Fibroblast of peridontal ligament (primary cell): ENCODE results near the gene CMYA5.

Experiments used
- DNase-seq: peaks from one replicate; pipeline ENCODE4 v3.0.0-alpha.2; 2010; ENCODE audit errors: extremely low read depth

CMYA5 gene

DNA sequence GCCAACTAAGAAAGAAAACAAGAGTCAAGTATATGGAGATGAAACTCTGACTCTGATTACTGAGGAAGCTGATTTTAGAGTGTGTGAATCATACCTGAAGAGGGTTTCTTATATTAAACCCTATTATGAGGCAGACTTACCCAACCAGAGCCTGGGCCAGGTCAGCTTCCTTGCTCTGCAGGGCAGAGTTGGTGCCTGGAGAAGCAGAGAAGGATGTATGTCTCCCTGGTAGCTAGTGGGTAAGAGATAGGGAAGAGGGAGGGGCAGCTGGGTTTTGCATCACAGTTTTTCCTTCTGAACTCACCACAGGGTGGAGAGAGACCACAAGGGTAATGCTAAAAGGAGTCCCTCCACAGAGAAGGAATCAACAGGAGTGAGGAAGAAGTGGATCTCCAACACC, 104.1 kb downstream of the CMYA5 start:
- no peak for DNase-seq

DNA sequence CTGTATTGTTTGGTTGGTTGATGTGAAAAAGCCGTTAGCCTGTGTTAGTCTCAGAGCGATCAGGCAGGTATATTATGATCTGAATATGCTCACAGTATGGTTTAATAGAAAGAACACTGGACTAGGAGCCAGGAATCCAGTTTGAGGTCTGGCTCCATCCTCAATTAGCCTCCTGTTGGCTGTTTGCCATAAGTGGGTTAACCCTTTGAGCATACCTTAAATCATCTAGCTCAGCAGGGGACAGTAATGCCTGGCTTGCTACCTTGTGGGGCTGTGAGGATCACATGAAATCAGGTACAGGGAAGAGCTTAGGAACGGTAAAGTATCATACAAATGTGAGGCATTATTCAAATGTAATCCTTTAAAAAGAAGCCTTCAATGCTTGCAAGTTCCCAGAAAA, 104.7 kb downstream of the CMYA5 start:
- no peak for DNase-seq

DNA sequence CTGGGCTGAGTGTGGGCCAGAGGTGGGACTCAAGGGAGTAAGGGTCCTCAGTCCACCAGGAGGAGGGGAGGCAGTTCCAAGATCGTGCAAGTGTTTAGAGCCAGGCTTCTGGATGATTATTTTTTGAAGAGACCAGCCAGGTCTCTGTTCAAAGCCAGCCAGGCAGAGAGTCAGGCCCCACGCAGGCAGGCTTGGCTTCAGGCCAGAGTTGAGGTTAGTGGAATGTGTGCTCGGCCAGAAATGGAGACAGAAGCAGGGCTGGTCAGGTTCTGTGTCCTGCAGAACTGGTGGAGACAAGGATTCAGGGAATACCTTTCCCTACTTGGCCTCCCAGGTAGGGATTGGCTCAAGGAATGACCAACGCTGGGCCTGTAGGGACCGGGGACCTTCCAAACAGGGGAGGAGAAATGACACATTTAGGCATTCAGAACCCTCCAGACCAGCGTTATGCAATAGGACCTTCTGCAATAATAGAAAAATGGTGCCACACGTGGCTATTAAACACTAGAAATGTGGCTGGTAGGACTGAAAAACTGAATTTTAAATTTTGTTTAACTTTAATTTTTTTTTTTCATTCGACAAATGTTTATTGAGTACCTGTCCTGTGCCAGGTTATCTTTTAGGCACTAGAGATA, 106.2 kb downstream of the CMYA5 start:
- DNase-seq: peak; percentile 52

DNA sequence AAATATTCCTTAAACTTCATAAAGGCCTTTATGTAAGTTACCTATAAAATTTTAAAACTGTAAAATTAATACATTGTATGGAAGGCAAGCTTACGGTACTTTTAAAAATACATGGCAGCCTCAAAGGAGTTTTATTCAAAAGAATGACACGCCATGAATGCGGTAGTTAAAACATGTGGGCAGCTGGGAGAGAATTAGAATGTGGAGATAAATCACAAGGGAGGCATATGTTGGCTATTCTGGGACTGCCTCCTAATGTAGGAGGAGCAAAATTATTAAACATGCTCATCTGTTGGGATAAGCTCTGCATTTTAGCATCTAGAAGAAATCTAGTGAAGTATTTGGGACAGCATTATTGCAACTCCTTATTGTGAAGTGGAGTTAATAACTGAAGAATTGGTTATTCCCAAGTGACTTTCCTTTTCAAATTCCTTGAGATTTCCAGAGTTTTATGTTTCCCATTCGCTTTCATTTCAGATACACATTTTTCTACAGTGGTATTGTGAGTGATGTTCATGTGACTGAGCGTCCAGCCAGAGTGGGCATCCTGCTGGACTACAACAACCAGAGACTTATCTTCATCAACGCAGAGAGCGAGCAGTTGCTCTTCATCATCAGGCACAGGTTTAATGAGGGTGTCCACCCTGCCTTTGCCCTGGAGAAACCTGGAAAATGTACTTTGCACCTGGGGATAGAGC, 109.4 kb downstream of the CMYA5 start:
- no peak for DNase-seq

DNA sequence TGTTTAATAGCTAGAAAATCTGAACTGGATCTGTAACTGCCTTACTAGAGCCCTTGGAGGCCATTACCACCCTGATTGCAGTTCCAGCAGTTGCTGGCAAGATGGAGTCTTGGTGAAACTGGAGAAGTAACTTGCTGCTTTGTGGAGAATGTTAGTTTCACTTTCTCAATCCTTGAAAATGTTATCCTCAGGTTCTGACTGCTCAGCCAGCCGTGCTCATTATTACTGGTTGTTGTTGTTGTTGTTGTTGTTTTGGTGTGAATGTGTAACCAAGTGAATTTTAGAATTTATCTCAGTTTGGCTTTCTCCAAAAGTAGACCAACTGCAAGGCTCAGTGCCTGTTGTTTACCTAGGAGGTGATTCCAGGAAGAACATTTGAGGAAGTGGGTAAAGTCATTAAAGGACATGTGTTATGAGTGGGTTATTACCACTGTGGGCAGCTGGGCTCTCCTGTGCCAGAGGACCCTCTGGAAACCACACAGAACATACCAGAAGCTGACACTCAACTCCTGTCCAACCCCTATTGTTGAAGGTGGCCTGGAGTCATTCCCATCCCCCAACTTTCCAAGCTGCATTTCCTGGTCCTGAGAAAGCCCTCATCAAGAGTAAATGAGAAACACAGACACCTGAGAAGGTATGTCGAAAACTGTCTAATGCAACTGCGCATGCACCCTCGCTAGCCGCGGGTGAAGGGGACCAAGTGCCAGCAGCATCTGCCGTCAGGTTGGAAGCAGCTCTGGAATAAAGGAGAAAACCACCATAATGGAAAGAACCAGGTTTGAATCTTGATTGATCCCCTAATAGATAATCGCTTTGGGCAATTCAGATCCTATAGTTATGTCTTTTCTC, 111.6 kb downstream of the CMYA5 start:
- DNase-seq: peak; percentile 54

DNA sequence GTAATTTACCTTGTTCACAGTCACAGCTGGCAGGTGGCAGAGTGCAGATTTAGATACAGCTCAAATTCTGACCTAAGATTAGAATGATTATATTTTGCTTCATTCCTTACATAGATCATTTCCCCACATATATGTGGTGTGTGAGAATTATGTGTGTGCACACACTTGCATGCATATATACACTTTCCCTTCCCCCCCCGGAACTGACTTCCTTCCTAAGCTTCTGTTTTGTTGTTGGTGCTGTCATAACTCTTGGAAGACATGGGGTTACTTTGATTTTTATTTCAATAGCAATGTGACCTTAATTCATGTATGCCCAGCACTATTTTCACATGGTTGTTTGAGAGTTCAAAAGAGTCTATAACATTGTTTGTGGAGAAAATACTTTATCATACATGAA, 112.8 kb downstream of the CMYA5 start:
- DNase-seq: no peak

DNA sequence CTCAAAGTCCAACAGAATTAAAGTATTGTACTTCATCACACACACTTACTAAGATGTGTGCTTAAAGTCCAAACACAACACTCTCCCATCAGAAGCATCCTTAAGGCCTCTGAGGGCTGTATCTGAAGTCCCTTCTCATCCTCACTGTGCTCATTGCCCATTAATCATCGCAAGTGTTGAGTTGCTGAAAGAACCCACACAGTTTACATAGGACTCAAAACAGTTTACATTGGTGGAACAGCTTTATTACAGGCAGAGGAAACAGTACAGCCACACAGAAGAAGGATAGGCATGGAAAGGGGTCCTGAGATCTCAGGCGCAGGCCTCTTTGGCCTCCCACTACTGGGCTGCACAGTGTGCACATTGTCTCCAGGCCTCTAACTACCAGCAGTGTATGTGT, 113.4 kb downstream of the CMYA5 start:
- DNase-seq: no peak

DNA sequence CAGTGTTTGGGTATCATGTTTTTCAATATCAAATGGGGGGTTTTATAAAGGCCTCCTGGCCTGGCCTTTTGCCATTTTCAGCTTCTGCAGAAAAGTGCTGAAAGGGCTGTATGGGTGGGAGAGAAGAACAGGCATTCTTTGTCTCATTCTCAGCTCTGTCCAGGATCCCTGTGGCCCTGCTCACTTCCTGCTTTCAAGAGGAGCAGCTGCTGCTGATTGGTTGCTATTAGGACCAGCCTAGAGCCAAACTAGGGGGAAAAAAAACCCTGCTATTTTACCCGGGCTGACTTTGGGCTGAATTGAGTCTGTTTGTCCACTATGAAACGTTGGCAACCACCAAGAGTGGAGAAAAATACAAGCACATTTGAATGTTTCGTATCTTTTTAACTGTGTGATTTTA, 117.1 kb downstream of the CMYA5 start:
- DNase-seq: peak; percentile 10

DNA sequence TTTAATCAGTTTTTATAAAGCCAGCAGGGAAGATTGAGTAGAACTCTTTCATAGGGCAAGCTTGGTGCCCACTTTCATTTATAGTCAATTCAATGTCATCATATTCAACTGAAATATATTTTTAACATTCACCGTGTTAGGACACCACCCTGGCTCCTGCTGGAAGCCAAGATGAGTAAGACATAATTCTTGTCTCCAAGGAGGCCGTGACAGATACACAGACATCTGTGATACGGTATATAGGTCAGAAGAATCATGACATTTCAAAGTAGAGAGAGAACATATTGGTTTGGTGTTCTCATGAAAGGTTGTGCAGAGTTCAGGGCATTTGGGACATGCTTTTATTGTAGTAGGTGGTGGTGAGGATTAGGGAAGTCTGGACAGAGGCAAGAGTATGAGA, 120.1 kb downstream of the CMYA5 start:
- no peak for DNase-seq

DNA sequence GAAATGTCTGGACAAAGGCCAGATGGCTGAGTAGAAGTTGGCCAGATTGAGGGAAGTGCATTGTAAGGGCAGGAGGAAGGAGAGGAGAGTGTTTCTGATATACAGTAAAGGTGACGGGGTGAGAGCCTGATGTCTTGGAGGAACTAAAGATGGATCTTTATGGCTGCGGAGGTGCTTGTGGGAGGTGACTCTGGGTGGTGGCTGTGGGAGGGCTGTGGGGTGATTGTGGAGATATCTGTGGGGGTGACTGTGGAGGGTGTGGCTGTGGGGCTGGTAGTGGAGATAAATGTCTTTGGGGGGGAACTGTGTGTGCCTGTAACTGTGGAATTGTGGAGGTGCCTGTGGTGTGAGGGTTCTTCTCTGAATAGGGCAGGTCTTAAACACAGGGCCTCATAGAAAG, 121.4 kb downstream of the CMYA5 start:
- DNase-seq: no peak

DNA sequence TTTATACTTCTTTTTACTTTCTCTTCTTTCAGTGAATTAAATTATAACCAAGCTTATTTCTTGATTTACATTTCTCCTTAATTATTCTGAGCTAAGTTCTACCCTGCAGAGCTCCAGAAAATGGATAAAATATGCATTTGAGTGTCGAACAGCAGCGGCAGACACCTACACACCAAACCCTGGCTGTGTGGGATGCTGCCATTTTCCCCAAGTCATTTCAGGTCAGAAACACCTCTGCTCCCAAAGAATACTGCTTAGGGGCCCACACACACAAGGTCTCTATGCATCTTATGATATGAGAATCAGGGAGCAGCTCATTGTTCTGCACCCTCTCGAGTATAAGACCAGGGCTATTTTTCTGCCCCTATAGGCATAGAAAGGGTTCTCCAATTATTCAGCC, 122.3 kb downstream of the CMYA5 start:
- DNase-seq: no peak

DNA sequence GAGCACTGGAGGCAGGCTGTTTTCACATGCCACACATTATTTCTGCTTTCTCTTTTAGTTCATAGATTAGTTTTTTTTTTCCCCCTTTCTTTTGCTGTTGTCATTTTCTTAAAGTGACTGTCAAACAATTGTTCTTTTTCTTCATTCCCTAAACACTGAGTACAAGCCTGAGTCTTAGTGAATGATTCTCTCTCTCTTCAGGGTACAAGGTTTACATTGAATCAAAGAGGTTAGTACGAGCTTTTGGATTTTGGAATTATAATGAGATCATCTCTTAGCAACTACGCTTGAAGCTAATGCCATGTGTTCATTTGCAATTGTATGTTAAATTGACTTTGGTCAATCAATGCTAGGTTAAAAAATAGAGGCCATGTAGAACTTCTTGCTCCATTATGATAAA, 125.1 kb downstream of the CMYA5 start:
- DNase-seq: no peak

DNA sequence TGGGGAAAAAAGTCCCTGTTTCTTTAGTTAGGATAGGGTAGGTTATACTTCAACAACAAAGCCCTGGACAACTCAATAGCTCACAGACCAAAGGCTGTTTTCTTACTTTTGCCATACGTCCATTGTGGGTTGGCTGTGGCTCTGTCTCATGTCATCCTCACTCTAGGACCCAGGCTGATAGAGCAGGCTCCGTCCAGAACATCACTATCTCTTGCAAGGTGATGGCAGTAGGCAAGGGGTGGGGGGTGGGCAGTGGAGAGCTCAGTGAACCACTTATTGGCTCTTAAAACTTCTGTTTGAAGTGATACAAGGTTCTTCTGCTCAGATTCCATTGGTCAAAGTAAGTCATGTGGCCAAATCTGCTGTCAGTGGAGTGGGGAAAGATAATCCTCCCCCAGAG, 126.4 kb downstream of the CMYA5 start:
- no peak for DNase-seq

DNA sequence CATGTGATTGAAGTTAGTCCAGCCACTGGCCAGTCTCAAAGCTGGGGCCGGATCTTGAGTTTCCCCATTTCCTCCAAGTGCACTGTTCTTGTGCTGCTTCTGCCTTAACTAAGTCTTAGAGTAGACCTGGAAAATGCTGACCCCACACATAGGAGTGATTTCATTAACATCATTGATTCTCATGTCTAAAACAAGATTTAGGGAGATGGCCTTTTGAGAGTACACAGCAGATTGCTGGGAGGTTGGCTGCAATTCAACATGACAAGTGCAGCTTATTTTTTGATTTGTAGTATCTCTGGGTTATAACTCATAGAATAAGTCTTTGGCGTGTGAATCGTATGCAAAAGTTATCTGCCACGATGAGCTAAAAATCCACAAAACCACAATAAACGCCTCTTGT, 131.0 kb downstream of the CMYA5 start:
- DNase-seq: no peak

DNA sequence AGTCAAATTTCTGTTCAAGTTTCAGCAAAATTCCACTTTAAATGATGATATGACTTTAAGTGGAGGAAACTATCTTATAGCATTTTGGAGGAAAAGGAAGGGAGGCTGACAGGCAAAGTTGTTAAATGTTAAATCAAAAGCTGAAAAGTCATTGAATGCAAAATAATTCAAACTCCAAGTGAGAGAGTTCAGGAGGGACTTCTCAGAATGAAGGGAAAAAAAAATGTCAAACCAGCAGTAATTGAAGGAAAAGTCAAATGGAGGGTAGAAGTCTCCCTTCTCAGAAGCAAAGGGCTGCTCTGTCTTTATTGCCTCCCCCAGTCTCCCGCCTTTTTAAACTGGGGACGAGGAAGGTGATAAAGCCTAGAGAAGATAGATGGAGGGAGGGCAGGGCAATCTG, 134.8 kb downstream of the CMYA5 start:
- no peak for DNase-seq

DNA sequence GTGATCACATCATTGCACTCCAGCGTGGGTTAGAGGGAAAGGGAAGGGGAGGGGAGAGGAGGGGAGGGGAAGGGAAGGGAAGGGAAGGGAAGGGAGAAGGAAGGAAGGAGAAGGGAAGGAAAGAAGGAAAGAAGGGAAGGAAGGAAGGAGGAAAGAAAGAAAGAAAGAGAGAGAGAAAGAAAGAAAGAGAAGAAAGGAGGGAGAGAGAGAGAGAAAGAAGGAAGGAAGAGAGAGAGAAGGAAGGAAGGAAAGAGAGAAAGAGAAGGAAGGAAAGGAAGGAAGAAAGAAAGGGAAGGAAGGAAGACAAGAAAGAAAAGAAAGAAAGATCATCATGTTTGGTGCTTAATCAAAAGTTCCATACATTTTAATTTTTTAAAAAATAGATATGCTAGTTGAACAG, 136.2 kb downstream of the CMYA5 start:
- DNase-seq: no peak

DNA sequence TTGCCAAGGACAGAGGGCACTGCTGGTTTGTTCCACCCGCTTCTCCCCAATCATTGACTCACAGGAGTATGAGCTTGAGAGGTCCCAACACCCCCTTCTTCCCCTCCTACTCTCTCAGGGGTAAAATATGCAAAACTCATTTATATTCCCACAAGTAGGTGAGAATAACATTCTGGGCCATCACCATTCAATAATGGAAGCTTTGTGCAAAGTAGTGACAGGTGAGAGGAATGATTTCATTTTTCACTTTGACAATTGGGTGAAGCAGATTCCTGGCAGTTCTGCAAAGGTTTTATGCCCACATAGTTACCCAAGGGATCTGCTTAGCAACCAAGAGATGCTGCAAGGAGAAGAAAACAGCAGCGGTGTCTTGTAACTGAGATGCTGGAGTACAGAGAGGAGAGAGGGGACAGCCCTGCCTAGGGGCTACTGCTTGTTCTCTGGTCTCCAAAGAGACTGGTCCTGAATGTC, 137.6 kb downstream of the CMYA5 start:
- DNase-seq: no peak

DNA sequence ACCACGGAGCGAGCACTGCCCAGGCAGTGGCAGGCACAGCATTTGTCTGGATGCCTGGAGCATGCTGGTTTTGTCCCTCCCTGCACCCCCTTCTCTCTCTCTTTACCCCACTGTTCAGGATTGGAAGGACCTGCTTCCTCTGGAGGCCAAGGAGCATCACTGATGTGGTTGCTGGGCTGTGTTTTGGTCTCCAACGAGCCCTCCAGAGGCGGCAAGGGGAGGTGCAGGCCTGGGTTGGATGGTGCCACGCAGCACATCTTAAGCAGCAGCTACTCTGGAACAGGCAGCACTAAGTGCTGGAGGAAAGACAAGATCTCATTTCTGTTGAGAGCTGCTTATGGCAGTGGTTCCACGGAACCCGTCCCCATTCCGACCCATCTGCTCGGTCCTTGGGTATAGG, 139.6 kb downstream of the CMYA5 start:
- DNase-seq: no peak

DNA sequence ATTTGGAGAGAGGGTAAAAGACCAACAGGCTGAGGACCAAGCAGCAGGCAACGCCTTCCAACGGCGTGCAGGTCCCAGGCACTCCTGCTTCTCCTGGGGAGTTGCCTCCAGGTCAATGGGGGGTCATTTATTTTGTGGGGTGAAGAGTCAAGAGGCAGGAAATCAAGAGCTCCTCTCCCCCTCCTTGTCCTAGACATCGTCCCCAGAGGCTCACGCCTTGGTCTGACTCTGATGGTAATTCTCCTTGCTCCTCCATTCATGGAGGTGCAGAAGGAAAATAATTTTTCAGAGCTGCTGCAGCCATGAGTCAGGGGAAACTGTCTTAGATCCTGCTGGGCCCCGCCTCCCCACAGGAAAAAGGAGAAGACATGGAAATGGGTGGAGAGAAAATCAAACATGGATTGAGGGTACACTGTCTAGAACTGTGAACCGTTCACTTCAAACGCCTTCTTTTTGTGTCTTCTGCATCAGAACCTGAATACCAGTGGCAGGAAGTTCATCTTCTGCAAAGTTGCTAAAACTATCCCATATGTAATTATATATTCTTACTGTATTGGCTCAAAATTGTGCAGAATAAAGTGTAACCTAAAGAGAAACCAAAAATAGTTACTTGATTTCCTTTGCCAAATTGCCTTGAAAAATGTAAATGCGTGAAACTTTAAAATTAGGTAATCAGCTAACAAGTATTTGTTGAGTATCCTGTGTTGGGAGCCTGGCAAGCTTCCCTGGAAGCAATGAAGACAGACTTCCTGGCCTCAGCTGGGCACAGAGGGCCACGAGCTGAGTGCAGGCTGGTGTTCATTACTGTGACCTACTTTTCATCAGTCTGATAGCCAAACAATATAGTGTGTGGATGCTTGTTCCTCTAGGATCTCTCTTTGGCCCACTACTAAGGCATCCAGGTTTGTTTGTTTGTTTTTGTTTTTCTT, 142.0 kb downstream of the CMYA5 start:
- DNase-seq: peak; percentile 59

DNA sequence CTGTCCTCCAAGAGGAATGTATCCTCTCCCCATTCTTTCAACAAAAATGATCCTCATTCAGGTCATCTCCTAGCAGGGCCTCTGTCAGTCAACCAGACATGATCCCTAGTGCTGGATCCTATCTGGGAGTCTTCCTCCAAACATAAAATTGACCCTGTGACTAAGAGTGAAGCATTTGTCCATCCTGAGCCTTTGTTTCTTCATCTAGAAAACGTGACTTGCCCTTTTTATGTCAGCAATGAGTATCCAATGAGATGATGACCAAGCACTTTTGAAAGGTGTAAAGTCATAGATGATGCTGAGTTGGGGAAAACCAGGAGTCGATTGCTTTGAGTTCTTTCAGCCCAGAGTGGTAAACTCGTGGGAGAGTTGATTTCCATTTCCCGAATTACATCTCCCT, 143.3 kb downstream of the CMYA5 start:
- no peak for DNase-seq

DNA sequence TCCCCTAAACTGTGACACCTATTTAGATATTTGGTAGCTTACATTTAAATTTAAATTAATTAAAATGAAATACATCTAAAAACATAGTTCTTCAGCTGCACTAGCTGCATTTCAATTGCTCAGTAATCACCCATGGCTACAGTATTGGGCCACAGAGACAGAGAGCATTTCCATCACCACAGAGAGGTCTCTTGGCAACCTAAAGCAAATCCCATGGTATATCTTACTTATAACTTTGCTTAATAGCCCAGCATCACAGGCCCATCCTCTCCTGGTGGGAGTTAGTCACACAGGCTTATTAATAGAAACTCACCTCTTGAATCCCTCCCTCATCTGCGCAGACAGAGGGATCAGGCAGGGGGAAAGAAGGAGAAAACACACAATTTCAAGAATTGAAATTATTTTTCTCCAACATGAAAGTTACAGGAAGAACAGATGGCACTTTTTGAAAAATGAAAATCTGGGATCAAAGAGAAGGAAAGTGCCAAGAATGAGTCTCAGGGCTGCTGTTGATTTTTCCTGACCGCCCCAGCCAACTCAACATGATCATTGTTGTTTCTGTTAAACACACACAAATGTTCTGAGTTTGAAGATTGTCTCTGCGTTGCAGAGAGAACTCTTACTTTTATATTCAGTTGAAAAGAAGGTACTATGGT, 144.6 kb downstream of the CMYA5 start:
- no peak for DNase-seq
